NCI-H526 treated with DMSO at 0.1 percent for 48 hours (cell line): ENCODE measurements around the gene XKR3.
"Not testable (repeated sequence)": the region's sequence is repeated elsewhere in the genome, so short reads cannot be mapped to it uniquely, and the experiment has no call there.

Experiments used
- DNase-seq: peaks from one replicate; lab custom pipeline; 2025; lab: John Stamatoyannopoulos, UW

The XKR3 gene

GRCh38 chr22:16804882-16805281 is 20.3 kb downstream of the XKR3 start:
- DNase-seq: no peak

DNA sequence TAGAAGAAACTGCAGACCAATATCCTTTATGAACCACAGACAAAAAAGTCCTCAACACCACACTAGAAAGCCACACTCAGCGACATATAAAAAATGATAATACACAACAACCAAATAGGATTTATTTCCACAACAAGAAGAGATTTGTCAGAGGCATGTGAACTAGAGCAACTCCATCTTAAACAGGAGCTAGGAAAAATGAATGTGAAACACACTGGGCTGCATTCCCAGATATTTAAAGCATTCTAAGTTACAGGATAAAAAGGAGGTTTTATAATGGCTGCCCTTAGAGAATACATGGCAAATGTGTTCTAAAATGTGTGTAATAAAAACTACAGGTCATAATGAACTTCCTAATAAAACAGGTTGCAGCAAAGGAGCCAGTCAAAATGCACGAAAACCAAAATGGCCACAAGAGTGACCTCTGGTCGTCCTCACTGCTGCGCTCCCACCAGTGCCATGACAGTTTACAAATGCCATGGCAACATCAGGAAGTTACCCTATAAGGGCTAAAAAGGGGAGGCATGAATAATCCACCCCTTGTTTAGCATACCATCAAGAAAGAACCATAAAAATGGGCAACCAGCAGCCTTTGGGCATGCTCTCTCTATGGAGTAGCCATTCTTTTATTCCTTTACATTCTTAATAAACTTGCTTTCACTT is 21.8 kb downstream of the XKR3 start:
- DNase-seq: no peak

GRCh38 chr22:16801571-16801970 is 23.6 kb downstream of the XKR3 start:
- DNase-seq: no peak

DNA sequence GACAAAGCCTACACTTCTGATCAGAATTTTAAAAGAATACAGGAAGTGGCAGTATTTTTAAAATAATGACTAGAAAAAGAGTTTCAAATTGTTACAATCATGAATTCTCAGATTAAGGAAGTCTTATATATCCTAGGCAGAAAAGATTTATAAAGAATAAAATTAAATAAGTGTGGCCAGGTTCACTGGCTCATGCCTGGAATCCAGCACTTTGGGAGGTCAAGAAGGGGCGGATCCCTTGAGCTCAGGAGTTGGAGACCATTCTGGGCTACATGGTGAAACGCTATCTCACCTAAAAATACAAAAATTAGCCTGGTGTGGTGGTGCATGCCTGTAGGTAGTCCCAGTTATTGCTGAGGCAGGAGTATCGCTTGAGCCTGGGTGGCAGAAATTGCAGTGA is 24.1 kb downstream of the XKR3 start:
- DNase-seq: no peak

DNA sequence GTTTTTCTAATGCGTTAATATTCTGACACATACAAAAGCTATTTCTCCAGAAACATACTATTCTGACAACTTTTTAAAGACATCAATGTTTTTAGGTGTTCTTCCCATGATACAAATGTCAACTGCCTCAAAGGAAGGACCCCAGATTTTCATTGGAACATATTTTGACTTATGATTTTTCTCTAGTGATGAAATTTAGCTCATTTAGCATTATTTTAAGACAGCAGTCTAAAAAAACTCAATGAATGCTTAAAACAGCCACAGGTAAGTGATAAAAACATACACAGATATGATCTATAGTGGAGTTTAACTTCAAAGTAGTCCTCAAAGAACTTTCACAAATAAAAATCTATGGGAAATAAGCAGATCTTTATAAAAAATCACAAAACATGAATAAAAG is 24.9 kb downstream of the XKR3 start:
- DNase-seq: no peak

DNA sequence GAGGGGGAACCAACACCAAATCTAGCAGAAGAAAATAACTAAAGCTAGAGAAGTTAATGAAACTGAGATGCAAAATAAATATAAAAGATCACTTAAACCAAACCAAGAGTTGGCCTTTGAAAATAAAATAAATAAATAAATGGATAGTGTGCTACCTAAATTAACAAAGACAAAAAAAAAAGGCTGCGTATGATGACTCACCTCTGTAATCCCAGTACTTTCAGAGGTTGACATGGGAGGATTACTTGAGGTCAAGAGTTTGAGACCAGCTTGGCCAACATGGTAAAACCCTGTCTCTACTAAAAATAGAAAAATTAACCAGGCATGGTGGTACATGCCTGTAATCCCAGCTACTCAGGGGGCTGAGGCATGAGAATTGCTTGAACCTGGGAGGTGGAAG is 29.7 kb downstream of the XKR3 start:
- DNase-seq: not testable (repeated sequence)

DNA sequence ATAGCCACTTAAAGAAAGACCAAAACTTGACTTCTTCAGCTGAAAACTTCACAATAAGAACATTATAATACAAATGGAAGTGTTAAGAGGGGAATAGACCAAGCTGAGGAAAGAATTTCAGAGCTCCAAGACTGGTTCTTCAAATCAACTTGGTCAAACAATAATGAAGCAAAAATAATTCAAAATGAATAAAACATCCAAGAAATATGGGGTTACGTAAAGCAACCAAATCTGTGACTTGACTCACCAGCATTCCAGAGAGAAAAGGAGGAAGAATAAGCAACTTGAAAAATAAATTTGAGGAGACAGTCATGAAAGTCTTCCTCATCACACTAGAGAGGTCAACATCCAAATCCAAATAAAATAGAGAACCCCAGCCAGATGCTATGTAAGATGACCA is 31.4 kb downstream of the XKR3 start:
- DNase-seq: no peak

DNA sequence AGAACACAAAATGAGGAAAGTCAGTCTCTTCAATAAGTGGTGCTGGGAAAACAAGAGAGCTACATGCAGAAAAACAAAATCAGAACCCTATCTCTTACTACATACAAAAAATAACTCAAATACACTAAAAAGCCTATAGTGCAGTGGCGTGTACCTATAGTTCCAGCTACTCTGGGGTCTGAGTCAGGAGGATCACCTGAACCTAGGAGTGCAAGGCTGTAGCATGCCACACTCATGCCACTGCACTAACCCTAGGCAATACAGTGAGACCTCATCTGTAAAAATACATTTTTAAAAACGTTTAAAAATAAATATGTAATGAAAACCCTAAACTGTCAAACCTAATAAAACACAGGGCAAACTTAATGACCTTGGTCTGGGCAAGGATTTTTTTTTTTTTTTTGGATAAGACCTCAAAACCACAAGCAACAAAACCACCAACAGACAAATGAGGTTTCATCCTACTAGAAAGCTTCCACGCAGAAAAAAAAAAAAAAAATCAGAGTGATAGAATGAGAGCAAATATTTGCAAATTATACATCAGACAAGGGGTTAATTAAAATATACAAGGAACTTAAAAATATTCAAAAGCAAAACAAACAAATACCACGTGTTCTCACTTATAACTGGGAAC is 35.2 kb downstream of the XKR3 start:
- no peak for DNase-seq

GRCh38 chr22:16783930-16784354 is 41.3 kb downstream of the XKR3 start:
- DNase-seq: no peak

- DNase-seq: no peak
Observed at GRCh38 chr22:16783453-16783852, 41.8 kb downstream of the XKR3 start.

GRCh38 chr22:16781764-16782329 is 43.4 kb downstream of the XKR3 start:
- DNase-seq: no peak

DNA sequence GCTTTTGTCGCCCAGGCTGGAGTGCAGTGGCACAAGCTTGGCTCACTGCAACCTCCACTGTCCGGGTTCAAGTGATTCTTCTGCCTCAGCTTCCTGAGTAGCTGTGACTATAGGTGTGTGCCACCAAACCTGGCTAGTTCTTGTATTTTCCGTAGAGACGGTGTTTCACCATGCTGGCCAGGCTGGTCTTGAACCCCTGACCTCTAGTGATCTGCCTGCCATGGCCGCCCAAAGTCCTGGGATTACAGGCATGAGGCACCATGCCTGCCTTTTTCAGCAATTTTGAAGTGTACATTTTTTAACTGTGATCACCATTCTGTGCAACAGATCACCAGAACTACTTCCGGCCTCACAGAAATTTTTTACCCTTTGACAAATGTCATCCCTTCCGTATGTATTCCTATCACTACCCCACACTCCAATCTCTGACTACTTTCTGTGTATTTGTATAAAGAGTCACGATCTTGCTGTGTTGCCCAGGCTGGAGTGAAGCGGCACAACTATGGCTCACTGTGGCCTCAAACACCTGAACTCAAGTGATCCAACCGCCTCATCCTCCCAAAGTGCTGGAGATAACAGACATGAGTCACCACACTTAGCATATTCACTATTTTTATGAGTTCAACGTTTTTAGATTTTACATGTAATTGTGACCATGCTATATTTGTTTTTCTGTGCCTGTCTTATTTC is 44.0 kb downstream of the XKR3 start:
- no peak for DNase-seq

DNA sequence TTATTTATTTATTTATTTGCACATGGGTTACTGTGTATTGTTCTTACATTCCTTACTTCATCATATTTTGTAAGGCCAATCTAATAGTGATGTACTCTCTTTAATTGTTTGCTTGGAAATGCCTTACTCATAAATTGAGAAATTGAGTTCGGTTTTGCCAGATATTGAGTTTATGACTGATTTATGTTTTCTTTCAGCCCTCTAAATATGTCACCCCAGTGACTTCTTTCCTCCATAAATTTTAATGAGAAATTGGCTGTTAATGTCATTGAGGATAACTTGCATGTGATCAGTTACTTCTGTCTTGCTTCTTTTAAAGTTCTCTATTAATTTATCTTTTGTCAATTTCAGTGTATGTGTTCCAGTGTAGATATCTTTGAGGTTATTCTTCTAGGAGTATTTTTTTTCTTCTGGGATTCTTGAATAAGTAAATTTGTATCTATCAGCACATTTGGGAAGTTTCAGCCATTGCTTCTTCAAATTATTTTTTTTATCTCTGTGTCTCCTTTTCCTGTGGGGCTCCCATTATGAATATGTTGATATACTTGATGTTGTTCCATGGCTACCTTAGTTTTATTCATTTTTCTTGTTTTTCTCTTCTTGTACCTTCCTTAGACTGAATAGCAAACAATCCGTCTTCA is 47.8 kb downstream of the XKR3 start:
- DNase-seq: no peak

- no peak for DNase-seq
Observed at GRCh38 chr22:16776080-16776479, 49.1 kb downstream of the XKR3 start.

- DNase-seq: no peak
Observed at GRCh38 chr22:16774911-16775500, 50.2 kb downstream of the XKR3 start.

GRCh38 chr22:16771569-16771968 is 53.6 kb downstream of the XKR3 start:
- DNase-seq: not testable (repeated sequence)

GRCh38 chr22:16767927-16768326 is 57.3 kb downstream of the XKR3 start:
- DNase-seq: not testable (repeated sequence)

DNA sequence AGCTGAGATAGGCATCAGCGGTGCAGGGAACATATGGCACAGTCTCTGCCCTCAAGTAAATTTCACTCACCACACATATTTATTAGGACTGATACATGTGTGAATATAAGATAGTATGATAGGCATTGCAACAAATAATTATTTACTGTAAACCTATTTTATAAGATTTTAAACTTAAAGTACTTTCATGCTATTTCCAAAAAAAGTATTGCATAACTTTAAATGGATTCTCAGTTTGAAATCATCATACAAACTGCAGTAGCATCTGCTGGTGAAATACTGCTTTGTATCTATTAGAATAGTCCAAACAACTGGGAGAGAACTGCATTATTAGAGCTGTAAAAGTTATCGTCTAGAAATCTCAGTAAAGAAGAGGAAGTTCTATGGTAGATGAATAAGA is 63.0 kb downstream of the XKR3 start:
- DNase-seq: not testable (repeated sequence)

DNA sequence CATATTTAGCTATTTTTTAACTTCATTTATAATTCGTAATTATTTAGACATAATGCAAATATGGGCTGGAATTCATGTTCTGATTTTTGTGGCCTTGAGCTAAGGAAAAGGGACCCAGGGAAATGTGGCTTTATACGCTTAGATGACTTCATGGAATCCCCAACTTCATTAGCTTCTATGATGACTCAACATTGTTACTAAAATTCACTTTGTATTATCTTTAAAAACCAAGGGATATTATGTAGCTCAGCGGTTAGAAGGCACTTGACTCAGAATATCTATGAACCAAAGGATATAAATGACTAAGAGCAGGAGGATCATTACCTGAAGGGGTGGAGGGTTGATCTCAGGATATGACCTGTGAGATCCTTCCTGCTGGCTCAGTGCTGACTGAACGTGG is 64.8 kb downstream of the XKR3 start:
- DNase-seq: not testable (repeated sequence)

DNA sequence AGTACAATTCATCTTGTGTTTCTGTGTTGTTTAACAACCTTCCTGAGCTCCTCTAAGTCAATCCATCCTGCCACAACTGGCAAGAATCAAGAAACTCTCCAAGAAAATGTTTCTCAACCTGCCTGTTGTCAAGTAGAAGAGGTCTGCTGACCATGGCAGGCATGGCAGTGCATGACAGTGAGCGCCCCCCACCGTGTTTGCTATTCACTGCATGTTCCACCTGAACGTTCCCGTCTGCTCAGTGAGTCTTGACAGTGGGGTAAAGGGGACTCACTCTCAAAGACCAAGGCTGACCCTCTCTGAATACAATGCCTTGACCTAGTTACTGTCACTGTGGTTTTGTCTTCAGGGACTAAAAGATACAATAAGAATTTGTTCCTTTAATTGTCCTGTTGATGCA is 75.9 kb downstream of the XKR3 start:
- not testable (repeated sequence) for DNase-seq

DNA sequence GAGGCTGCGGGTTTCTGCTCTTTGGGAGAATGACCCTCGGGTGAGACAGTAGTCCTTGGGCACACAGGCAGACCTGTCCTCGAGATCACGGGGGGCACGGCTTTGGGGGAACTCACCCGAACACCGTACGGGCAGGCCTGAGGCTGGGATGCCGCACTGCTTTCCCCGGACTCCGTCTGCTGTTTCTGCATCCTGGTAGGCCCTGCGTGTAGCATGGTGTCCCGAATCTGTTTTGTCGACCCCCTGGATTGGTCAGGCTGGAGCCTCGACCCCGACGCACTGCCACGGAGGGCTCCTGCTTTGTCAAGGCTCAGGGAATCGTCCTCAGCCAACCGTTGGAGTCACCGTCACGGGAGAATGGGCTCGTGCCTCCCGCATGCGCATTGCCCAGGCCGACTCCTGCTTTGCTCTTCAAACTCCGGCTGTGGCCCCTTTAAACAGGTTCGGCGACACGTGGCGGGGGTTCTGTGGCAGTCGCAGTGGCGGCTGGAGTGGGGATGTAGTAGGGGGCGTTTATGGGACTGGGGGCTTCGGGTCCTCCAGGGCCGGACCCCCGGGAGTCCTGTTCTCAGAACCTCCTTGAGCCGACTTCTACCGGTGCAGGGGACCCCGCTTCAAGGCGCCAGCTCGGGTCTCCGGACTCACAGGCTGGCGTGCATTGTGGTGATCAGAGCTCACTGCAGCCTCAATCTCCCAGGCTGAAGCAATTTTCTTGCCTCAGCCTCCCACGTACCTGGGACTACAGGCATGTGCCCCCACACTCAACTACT is 76.9 kb downstream of the XKR3 start:
- not testable (repeated sequence) for DNase-seq
